Panc1 (cell line): ENCODE data around the gene SMYD5. TPM values are rescaled to one million over a fixed set of nuclear protein-coding genes. Genes with fewer than 3 reads are reported as not detected.

Source experiments
- ATAC-seq: fragments of 200-7000 bp; cut with Tn5 transposase; 2 replicates; pipeline ENCODE4 v1.9.1; 2020; ENCODE audit warnings: mild to moderate bottlenecking, moderate library complexity
- BruUV-seq: library from RNA; stranded (reverse); fragments of 400-500 nt; replicated peaks from 2 replicates; lab custom pipeline; 2021; lab: Mats Ljungman, UMichigan
- CTCF ChIA-PET: fragments of 300-600 bp; sonication (Branson Sonifier 250); formaldehyde crosslinking; loops from one replicate; lab custom pipeline; 2022; ENCODE audit warnings: antibody characterized with exemption; lab: Charles Lee
- POLR2A ChIA-PET: fragments of 300-600 bp; sonication (Branson Sonifier 250); formaldehyde crosslinking; loops from one replicate; lab custom pipeline; 2022; ENCODE audit warnings: antibody characterized with exemption; lab: Charles Lee
- DNase-seq: peaks from one replicate; pipeline ENCODE4 v3.0.0-alpha.2; 2010; ENCODE audit warnings: low read depth, low spot score
- H3K27ac ChIP-seq: 2 replicates; pipeline ENCODE4 v1.5.1; 2011; ENCODE audit warnings: mild to moderate bottlenecking, low read length, inconsistent platforms
- H3K27me3 ChIP-seq: fragments of 200-500 bp; sonication (Bioruptor generic); 2 replicates; pipeline ENCODE4 v1.6.0; 2014; ENCODE audit warnings: low read length, inconsistent platforms; ENCODE audit not compliant: control insufficient read depth, insufficient read depth
- H3K36me3 ChIP-seq: fragments of 200-500 bp; sonication (Bioruptor generic); 2 replicates; pipeline ENCODE4 v1.5.1; 2014; ENCODE audit warnings: inconsistent platforms, mild to moderate bottlenecking, low read length, moderate library complexity; ENCODE audit not compliant: control insufficient read depth, insufficient read depth
- H3K4me1 ChIP-seq: 2 replicates; pipeline ENCODE4 v1.5.1; 2011; ENCODE audit warnings: inconsistent platforms, mild to moderate bottlenecking, low read length, moderate library complexity; ENCODE audit not compliant: control insufficient read depth, insufficient read depth
- H3K4me3 ChIP-seq, 2 experiments: 2 replicates each; pipeline ENCODE4 v1.5.1; 2011 to 2012; ENCODE audit warnings: low read depth in 2 of 2, low read length in 2 of 2, mild to moderate bottlenecking in 2 of 2, inconsistent platforms in 1 of 2, moderate library complexity in 1 of 2
- H3K9me3 ChIP-seq: fragments of 200-500 bp; sonication (Bioruptor generic); 2 replicates; pipeline ENCODE4 v1.5.1; 2014; ENCODE audit warnings: low read depth, mild to moderate bottlenecking, inconsistent platforms, low read length, moderate library complexity; ENCODE audit not compliant: control insufficient read depth, insufficient read depth
- CTCF ChIP-seq: fragments of 450-650 bp; IDR thresholded peaks from 2 replicates; pipeline ENCODE4 v1.5.1; 2017; ENCODE audit warnings: mild to moderate bottlenecking
- POLR2AphosphoS5 ChIP-seq: IDR thresholded peaks from 2 replicates; pipeline ENCODE4 v1.6.1; 2012; ENCODE audit warnings: mild to moderate bottlenecking, low read depth, low read length, moderate library complexity
- REST ChIP-seq, 2 experiments: IDR thresholded peaks; 2 replicates each; pipeline ENCODE4 v1.6.1; 2011 to 2012; ENCODE audit warnings: low read depth in 2 of 2, control low read depth in 1 of 2, low read length in 1 of 2, mild to moderate bottlenecking in 1 of 2, moderate library complexity in 1 of 2; ENCODE audit not compliant: insufficient read depth in 1 of 2
- SIN3A ChIP-seq: IDR thresholded peaks from 2 replicates; pipeline ENCODE4 v1.6.1; 2012; ENCODE audit warnings: low read depth, mild to moderate bottlenecking, low read length, moderate library complexity, borderline replicate concordance; ENCODE audit not compliant: insufficient read depth
- TCF7L2 ChIP-seq: IDR thresholded peaks from 2 replicates; pipeline ENCODE4 v1.6.1; 2011; ENCODE audit warnings: mild to moderate bottlenecking, low read depth, low read length, inconsistent platforms
- in situ Hi-C: cut with HindIII; loops from 2 replicates; pipeline ENCODE4 v1.10.0; 2016; ENCODE audit warnings: low sequenced_read_pairs, low pct_unique_long_range_greater_than_20kb
- intact Hi-C: fragments of 100-400 bp; cut with micrococcal nuclease; formaldehyde crosslinking; loops from one replicate; pipeline ENCODE4 v1.10.0; 2022; ENCODE audit not compliant: unreplicated experiment
- total RNA-seq: library from RNA; stranded (reverse); gene quantifications from one replicate; pipeline ENCODE4 v1.2.1, GENCODE V29; 2021; ENCODE audit not compliant: unreplicated experiment

The SMYD5 gene
- total RNA-seq, 1 experiment from 2014 or later = 37.6 TPM

GRCh38 chr2:73238149-73238548 lies 24.1 kb downstream of the SMYD5 start:
- ChIA-PET CTCF (no interaction called here), POLR2A (no interaction called here)
- H3K4me1 ChIP-seq = peaks cover 32% of the 10 kb centered on the region
- H3K27ac ChIP-seq = no peak overlapping the region
- H3K36me3 ChIP-seq = peaks cover 23% of the 10 kb centered on the region
- TF ChIP-seq REST (IDR thresholded peaks at IDR 0.05; ENCODE audit: insufficient read depth in 1 of 2, low read depth in 2 of 2, low read length in 1 of 2) = no peak
- TF ChIP-seq TCF7L2 = no peak
- TF ChIP-seq SIN3A = no peak
- TF ChIP-seq POLR2AphosphoS5 = no peak
- no peak for TF ChIP-seq CTCF
- no peak for DNase-seq
- in situ Hi-C loops (loop anchor here (10.0 kb wide), 1 partner anchor 57 kb away; the partner anchor contains the start of gene EGR4), intact Hi-C loops (no loop called here)
- H3K4me3 ChIP-seq = no peak overlapping the region
- no peaks in the 10 kb centered on the region for H3K27me3 ChIP-seq
- ATAC-seq = no peak
- BruUV-seq = no TSS peak
- no peaks in the 10 kb centered on the region for H3K9me3 ChIP-seq

- no peak overlapping the region for H3K27ac ChIP-seq
- ChIA-PET POLR2A (interaction anchor here (1.1 kb wide), 1 partner anchor 12 kb away, joined by 4 read pairs; no protein-coding TSS in a partner anchor), CTCF (interaction anchor here (1.3 kb wide), 1 partner anchor 26 kb away, joined by 5 read pairs; no protein-coding TSS in a partner anchor)
- DNase-seq (no peak), ATAC-seq (no peak)
- BruUV-seq = no TSS peak
- TF ChIP-seq TCF7L2 (no peak), POLR2AphosphoS5 (no peak), CTCF (no peak), REST (IDR thresholded peaks at IDR 0.05; ENCODE audit: insufficient read depth in 1 of 2, low read depth in 2 of 2, low read length in 1 of 2) (no peak), SIN3A (no peak)
- in situ Hi-C loops (loop anchor here (10.0 kb wide), 1 partner anchor 56 kb away; the partner anchor contains the start of gene EGR4), intact Hi-C loops (no loop called here)
- no peaks in the 10 kb centered on the region for H3K27me3 ChIP-seq
- H3K9me3 ChIP-seq = no peaks in the 10 kb centered on the region
- peaks cover 38% of the 10 kb centered on the region for H3K4me1 ChIP-seq
- peaks cover 26% of the 10 kb centered on the region for H3K36me3 ChIP-seq
- no peak overlapping the region for H3K4me3 ChIP-seq
Measured at GRCh38 chr2:73238976-73239375, 24.9 kb downstream of the SMYD5 start.
